Gastroesophageal sphincter (tissue), 3 donors: Measurements from ENCODE around the gene SPATS2L.

Experiments
- CTCF ChIP-seq, 4 experiments: fragments of 200-600 bp in 2 of 4; fragments of 450-650 bp in 2 of 4; sonication (generic) in 1 of 4; IDR thresholded peaks; one replicate each; pipeline ENCODE4 v1.5.1; 2017 to 2019; ENCODE audit warnings: antibody characterized with exemption in 4 of 4, mild to moderate bottlenecking in 2 of 4, moderate library complexity in 2 of 4
- EP300 ChIP-seq: sonication (generic); formaldehyde crosslinking; IDR thresholded peaks from one replicate; pipeline ENCODE4 v1.6.1; 2017; ENCODE audit warnings: antibody characterized with exemption, mild to moderate bottlenecking
- POLR2A ChIP-seq, 2 donors: fragments of 450-650 bp; IDR thresholded peaks; one replicate each; pipeline ENCODE4 v1.6.1; 2017; ENCODE audit warnings: antibody characterized with exemption in 2 of 2, mild to moderate bottlenecking in 2 of 2, moderate library complexity in 1 of 2

GRCh38 chr2:200472853-200473464, 166.5 kb downstream of the SPATS2L start:
- no peak for TF ChIP-seq POLR2A (IDR thresholded peaks at IDR 0.05)
- TF ChIP-seq CTCF (IDR thresholded peaks at IDR 0.05) = no peak
- TF ChIP-seq EP300 = no peak
